WTC11 (cell line): Measurements from ENCODE around the gene TIMMDC1. TPM values are rescaled to one million over a fixed set of nuclear protein-coding genes. Genes with fewer than 3 reads are reported as not detected.

Experiments
- ATAC-seq: fragments of 200-7000 bp; cut with Tn5 transposase; 2 replicates; pipeline ENCODE4 v1.10.0; 2021; ENCODE audit warnings: mild to moderate bottlenecking, moderate library complexity
- CTCF ChIA-PET: fragments of 300-600 bp; sonication (Branson Sonifier 250); formaldehyde crosslinking; loops from one replicate; lab custom pipeline; 2021; ENCODE audit warnings: antibody characterized with exemption; lab: Charles Lee
- POLR2A ChIA-PET: fragments of 350-600 bp; sonication (Branson Sonifier 250); formaldehyde crosslinking; loops from one replicate; lab custom pipeline; 2021; ENCODE audit warnings: antibody characterized with exemption; lab: Charles Lee
- DNase-seq: peaks from one replicate; pipeline ENCODE4 v3.0.0; 2021; ENCODE audit warnings: low spot score
- H3K27ac Mint-ChIP-seq: 2 replicates; pipeline ENCODE4 v1.8.0; 2021; ENCODE audit warnings: mixed read lengths
- H3K27me3 Mint-ChIP-seq: 2 replicates; pipeline ENCODE4 v1.8.0; 2021; ENCODE audit warnings: low read depth, mild to moderate bottlenecking, moderate library complexity, mixed read lengths
- H3K36me3 Mint-ChIP-seq: 2 replicates; pipeline ENCODE4 v1.8.0; 2021; ENCODE audit warnings: mixed read lengths
- H3K4me1 Mint-ChIP-seq: 2 replicates; pipeline ENCODE4 v1.8.0; 2022; ENCODE audit warnings: mixed read lengths
- H3K4me3 Mint-ChIP-seq: 2 replicates; pipeline ENCODE4 v1.8.0; 2021; ENCODE audit warnings: mild to moderate bottlenecking, moderate library complexity, mixed read lengths
- H3K9me3 Mint-ChIP-seq: 2 replicates; pipeline ENCODE4 v1.8.0; 2021; ENCODE audit warnings: mixed read lengths
- ATF1 ChIP-seq: sonication (generic); formaldehyde crosslinking; IDR thresholded peaks from 2 replicates; pipeline ENCODE4 v1.8.1; 2023; ENCODE audit warnings: mild to moderate bottlenecking, moderate library complexity, missing genetic modification reagents
- CBFB ChIP-seq: sonication (generic); formaldehyde crosslinking; IDR thresholded peaks from 2 replicates; pipeline ENCODE4 v1.8.1; 2022; ENCODE audit warnings: mild to moderate bottlenecking, low read depth, missing genetic modification reagents
- CREM ChIP-seq: sonication (generic); formaldehyde crosslinking; IDR thresholded peaks from 2 replicates; pipeline ENCODE4 v1.8.1; 2022; ENCODE audit warnings: mild to moderate bottlenecking, missing genetic modification reagents, moderate library complexity
- CTCF ChIP-seq: fragments of 200-600 bp; IDR thresholded peaks from 2 replicates; pipeline ENCODE4 v1.8.0; 2022; ENCODE audit warnings: antibody characterized with exemption
- FOXK1 ChIP-seq: sonication (generic); formaldehyde crosslinking; IDR thresholded peaks from 2 replicates; pipeline ENCODE4 v1.8.0; 2022; ENCODE audit warnings: mild to moderate bottlenecking, moderate library complexity, missing genetic modification reagents
- GRHL2 ChIP-seq: fragments of 250-450 bp; sonication (Bioruptor Pico); IDR thresholded peaks from 2 replicates; pipeline ENCODE4 v1.8.0; 2022; ENCODE audit warnings: mild to moderate bottlenecking, moderate library complexity; ENCODE audit not compliant: insufficient replicate concordance, severe bottlenecking
- GTF2I ChIP-seq: fragments of 250-450 bp; sonication (Bioruptor Pico); conservative IDR thresholded peaks from 2 replicates; pipeline ENCODE4 v1.4.0; 2021; ENCODE audit warnings: mild to moderate bottlenecking
- JUN ChIP-seq: sonication (generic); formaldehyde crosslinking; IDR thresholded peaks from 2 replicates; pipeline ENCODE4 v1.8.0; 2023; ENCODE audit warnings: mild to moderate bottlenecking, missing genetic modification reagents
- KAT7 ChIP-seq: sonication (generic); formaldehyde crosslinking; IDR thresholded peaks from 2 replicates; pipeline ENCODE4 v1.8.1; 2023; ENCODE audit warnings: missing genetic modification reagents, mild to moderate bottlenecking, borderline replicate concordance
- MAX ChIP-seq: sonication (generic); formaldehyde crosslinking; IDR thresholded peaks from 2 replicates; pipeline ENCODE4 v1.8.0; 2022; ENCODE audit warnings: mild to moderate bottlenecking, missing genetic modification reagents
- NFYB ChIP-seq: sonication (generic); formaldehyde crosslinking; conservative IDR thresholded peaks from 2 replicates; pipeline ENCODE4 v1.8.0; 2022; ENCODE audit warnings: low read depth, missing genetic modification reagents
- NR2C2 ChIP-seq: sonication (generic); formaldehyde crosslinking; IDR thresholded peaks from 2 replicates; pipeline ENCODE4 v1.8.0; 2022; ENCODE audit warnings: mild to moderate bottlenecking, missing genetic modification reagents
- OVOL2 ChIP-seq: fragments of 250-450 bp; sonication (Bioruptor Pico); IDR thresholded peaks from 2 replicates; pipeline ENCODE4 v1.9.0; 2021; ENCODE audit warnings: mild to moderate bottlenecking, borderline replicate concordance
- RELA ChIP-seq: sonication (generic); formaldehyde crosslinking; IDR thresholded peaks from 2 replicates; pipeline ENCODE4 v1.8.1; 2022; ENCODE audit warnings: missing genetic modification reagents, mild to moderate bottlenecking, borderline replicate concordance
- RORB ChIP-seq: fragments of 250-450 bp; sonication (Bioruptor Pico); IDR thresholded peaks from 2 replicates; pipeline ENCODE4 v1.9.0; 2021; ENCODE audit warnings: mild to moderate bottlenecking
- SMAD4 ChIP-seq: sonication (generic); formaldehyde crosslinking; IDR thresholded peaks from 2 replicates; pipeline ENCODE4 v1.8.0; 2022; ENCODE audit warnings: mild to moderate bottlenecking, missing genetic modification reagents
- SP1 ChIP-seq: sonication (generic); formaldehyde crosslinking; conservative IDR thresholded peaks from 2 replicates; pipeline ENCODE4 v1.8.1; 2022; ENCODE audit warnings: missing genetic modification reagents
- TCF7 ChIP-seq: sonication (generic); formaldehyde crosslinking; IDR thresholded peaks from 2 replicates; pipeline ENCODE4 v1.8.0; 2022; ENCODE audit warnings: mild to moderate bottlenecking, low read depth, missing genetic modification reagents, moderate library complexity
- ZNF232 ChIP-seq: sonication (generic); formaldehyde crosslinking; IDR thresholded peaks from 2 replicates; pipeline ENCODE4 v1.8.0; 2022; ENCODE audit warnings: mild to moderate bottlenecking, missing genetic modification reagents
- ZNF416 ChIP-seq: fragments of 250-450 bp; sonication (Bioruptor Pico); IDR thresholded peaks from 2 replicates; pipeline ENCODE4 v1.9.0; 2021; ENCODE audit warnings: mild to moderate bottlenecking, inconsistent platforms
- ZNF423 ChIP-seq: fragments of 250-450 bp; sonication (Bioruptor Pico); IDR thresholded peaks from 2 replicates; pipeline ENCODE4 v2.1.2; 2022; ENCODE audit warnings: mild to moderate bottlenecking, moderate library complexity
- total RNA-seq: library from RNA; stranded (reverse); gene quantifications from 3 replicates; pipeline ENCODE4 v1.2.3, GENCODE V29; 2021
- TF ChIP-seq, protein P1 (sequence below): sonication (generic); formaldehyde crosslinking; IDR thresholded peaks from 2 replicates; pipeline ENCODE4 v1.8.1; 2023; ENCODE audit warnings: mild to moderate bottlenecking, missing genetic modification reagents, moderate library complexity
- TF ChIP-seq, protein P2 (sequence below): sonication (generic); formaldehyde crosslinking; IDR thresholded peaks from 2 replicates; pipeline ENCODE4 v1.8.1; 2022; ENCODE audit warnings: low read depth, mild to moderate bottlenecking, moderate library complexity, missing genetic modification reagents, borderline replicate concordance
- TF ChIP-seq, protein P3 (sequence below): fragments of 250-450 bp; sonication (Bioruptor Pico); IDR thresholded peaks from 2 replicates; pipeline ENCODE4 v1.9.0; 2021; ENCODE audit warnings: moderate library complexity, mild to moderate bottlenecking, inconsistent platforms, borderline replicate concordance
- TF ChIP-seq, protein P4 (sequence below): sonication (generic); formaldehyde crosslinking; conservative IDR thresholded peaks from 2 replicates; pipeline ENCODE4 v1.8.1; 2022; ENCODE audit warnings: mild to moderate bottlenecking, missing genetic modification reagents
- TF ChIP-seq, protein P5 (sequence below): sonication (generic); formaldehyde crosslinking; IDR thresholded peaks from 2 replicates; pipeline ENCODE4 v1.8.1; 2023; ENCODE audit warnings: mild to moderate bottlenecking, missing genetic modification reagents
- TF ChIP-seq, protein P6 (sequence below): sonication (generic); formaldehyde crosslinking; IDR thresholded peaks from 2 replicates; pipeline ENCODE4 v1.8.1; 2022; ENCODE audit warnings: mild to moderate bottlenecking, moderate library complexity, missing genetic modification reagents

Gene TIMMDC1
- total RNA-seq, 1 experiment from 2014 or later, result 114 TPM

GRCh38 chr3:119457246-119457645, 41.1 kb upstream of the TIMMDC1 start:
- POLR2A ChIA-PET, result no interaction called here
- Mint-ChIP-seq H3K9me3 (no peaks in the 10 kb centered on the region), H3K27me3 (no peaks in the 10 kb centered on the region), H3K4me3 (no peak overlapping the region), H3K36me3 (peaks cover 78% of the 10 kb centered on the region), H3K27ac (no peak overlapping the region), H3K4me1 (peaks cover 4% of the 10 kb centered on the region; the same call in 1 of the 2 replicates)
- CTCF ChIA-PET, result no interaction called here
- no peak for DNase-seq
- ATAC-seq, result no peak
- TF ChIP-seq RELA (CRISPR knock-in tag) (no peak), GRHL2 (no peak), ZNF232 (CRISPR knock-in tag) (no peak), KAT7 (no peak), ZNF423 (CRISPR knock-in tag) (no peak), NR2C2 (CRISPR knock-in tag) (no peak), TCF7 (CRISPR knock-in tag) (no peak), ZNF416 (no peak), SMAD4 (CRISPR knock-in tag) (no peak), JUN (CRISPR knock-in tag) (no peak), NFYB (CRISPR knock-in tag) (no peak), MAX (CRISPR knock-in tag) (no peak), CTCF (no peak)
- TF ChIP-seq, protein P1, sequence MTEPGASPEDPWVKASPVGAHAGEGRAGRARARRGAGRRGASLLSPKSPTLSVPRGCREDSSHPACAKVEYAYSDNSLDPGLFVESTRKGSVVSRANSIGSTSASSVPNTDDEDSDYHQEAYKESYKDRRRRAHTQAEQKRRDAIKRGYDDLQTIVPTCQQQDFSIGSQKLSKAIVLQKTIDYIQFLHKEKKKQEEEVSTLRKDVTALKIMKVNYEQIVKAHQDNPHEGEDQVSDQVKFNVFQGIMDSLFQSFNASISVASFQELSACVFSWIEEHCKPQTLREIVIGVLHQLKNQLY (CRISPR knock-in tag), result no peak
- TF ChIP-seq, protein P2, sequence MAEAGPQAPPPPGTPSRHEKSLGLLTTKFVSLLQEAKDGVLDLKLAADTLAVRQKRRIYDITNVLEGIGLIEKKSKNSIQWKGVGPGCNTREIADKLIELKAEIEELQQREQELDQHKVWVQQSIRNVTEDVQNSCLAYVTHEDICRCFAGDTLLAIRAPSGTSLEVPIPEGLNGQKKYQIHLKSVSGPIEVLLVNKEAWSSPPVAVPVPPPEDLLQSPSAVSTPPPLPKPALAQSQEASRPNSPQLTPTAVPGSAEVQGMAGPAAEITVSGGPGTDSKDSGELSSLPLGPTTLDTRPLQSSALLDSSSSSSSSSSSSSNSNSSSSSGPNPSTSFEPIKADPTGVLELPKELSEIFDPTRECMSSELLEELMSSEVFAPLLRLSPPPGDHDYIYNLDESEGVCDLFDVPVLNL (CRISPR knock-in tag), result no peak
- TF ChIP-seq, protein P3, sequence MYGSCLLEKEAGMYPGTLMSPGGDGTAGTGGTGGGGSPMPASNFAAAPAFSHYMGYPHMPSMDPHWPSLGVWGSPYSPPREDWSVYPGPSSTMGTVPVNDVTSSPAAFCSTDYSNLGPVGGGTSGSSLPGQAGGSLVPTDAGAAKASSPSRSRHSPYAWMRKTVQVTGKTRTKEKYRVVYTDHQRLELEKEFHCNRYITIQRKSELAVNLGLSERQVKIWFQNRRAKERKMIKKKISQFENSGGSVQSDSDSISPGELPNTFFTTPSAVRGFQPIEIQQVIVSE (CRISPR knock-in tag), result no peak
- TF ChIP-seq, protein P4, sequence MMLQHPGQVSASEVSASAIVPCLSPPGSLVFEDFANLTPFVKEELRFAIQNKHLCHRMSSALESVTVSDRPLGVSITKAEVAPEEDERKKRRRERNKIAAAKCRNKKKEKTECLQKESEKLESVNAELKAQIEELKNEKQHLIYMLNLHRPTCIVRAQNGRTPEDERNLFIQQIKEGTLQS (CRISPR knock-in tag), result no peak

- peak within 1 kb of the TSS; percentile 100 for H3K4me3 Mint-ChIP-seq
- no peaks in the 10 kb centered on the region for H3K27me3 Mint-ChIP-seq
- H3K27ac Mint-ChIP-seq, result peak within 1 kb of the TSS; percentile 97
- CTCF ChIA-PET, result interaction anchor here (0.8 to 1.5 kb wide), 4 partner anchors 32 to 222 kb away, joined by 3 to 10 read pairs (median 4); partner anchors contain the start of genes B4GALT4 and TIMMDC1
- H3K36me3 Mint-ChIP-seq, result peaks cover 32% of the 10 kb centered on the region
- 0 out of 2 replicates have a peak, but pooled peaks cover 3% of the 10 kb centered on the region for H3K9me3 Mint-ChIP-seq
- H3K4me1 Mint-ChIP-seq, result peaks cover 20% of the 10 kb centered on the region
- ATAC-seq (peak; percentile 97), DNase-seq (peak; percentile 99)
- POLR2A ChIA-PET, result interaction anchor here (0.6 to 2.0 kb wide), 4 partner anchors 11 to 247 kb away, joined by 3 to 17 read pairs (median 4); partner anchors contain the start of gene TIMMDC1
- TF ChIP-seq FOXK1 (peak; percentile 98), CREM (CRISPR knock-in tag) (peak; percentile 100), RORB (CRISPR knock-in tag) (peak; percentile 44; the same call in 1 of the 2 replicates), GTF2I (no peak), RELA (CRISPR knock-in tag) (no peak), SP1 (CRISPR knock-in tag) (peak; percentile 96), ATF1 (CRISPR knock-in tag) (peak; percentile 93; the same call in 1 of the 2 replicates), OVOL2 (CRISPR knock-in tag) (no peak), CBFB (CRISPR knock-in tag) (peak; percentile 88), MAX (CRISPR knock-in tag) (peak; percentile 91)
- TF ChIP-seq, protein P5, sequence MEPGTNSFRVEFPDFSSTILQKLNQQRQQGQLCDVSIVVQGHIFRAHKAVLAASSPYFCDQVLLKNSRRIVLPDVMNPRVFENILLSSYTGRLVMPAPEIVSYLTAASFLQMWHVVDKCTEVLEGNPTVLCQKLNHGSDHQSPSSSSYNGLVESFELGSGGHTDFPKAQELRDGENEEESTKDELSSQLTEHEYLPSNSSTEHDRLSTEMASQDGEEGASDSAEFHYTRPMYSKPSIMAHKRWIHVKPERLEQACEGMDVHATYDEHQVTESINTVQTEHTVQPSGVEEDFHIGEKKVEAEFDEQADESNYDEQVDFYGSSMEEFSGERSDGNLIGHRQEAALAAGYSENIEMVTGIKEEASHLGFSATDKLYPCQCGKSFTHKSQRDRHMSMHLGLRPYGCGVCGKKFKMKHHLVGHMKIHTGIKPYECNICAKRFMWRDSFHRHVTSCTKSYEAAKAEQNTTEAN (CRISPR knock-in tag), result 0 out of 2 replicates have a peak, but pooled peaks have one; percentile 54
- TF ChIP-seq, protein P6, sequence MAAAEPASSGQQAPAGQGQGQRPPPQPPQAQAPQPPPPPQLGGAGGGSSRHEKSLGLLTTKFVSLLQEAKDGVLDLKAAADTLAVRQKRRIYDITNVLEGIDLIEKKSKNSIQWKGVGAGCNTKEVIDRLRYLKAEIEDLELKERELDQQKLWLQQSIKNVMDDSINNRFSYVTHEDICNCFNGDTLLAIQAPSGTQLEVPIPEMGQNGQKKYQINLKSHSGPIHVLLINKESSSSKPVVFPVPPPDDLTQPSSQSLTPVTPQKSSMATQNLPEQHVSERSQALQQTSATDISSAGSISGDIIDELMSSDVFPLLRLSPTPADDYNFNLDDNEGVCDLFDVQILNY (CRISPR knock-in tag), result peak; percentile 69; the same call in 1 of the 2 replicates
Measured at GRCh38 chr3:119463171-119464169, 34.9 kb upstream of the TIMMDC1 start, which contains the start of gene TMEM39A. TSS of gene TMEM39A (minus strand) at chr3:119463615. CDS start at chr3:119462074, 1,541 bp downstream.
